ENCODE results near the gene LRRD1. TPM values are rescaled to one million over a fixed set of nuclear protein-coding genes. Genes with fewer than 3 reads are reported as not detected.

The LRRD1 gene
- total RNA-seq, 1 experiment from 2014 or later: not detected

Other genes with a start within 250 kb of the LRRD1 start
- 8.0 and 18.0 TPM in 2 replicates for gene AKAP9, start 238.3 kb downstream of the LRRD1 start, total RNA-seq (2014; rRNA removed; shearing (Covaris generic))
- gene CYP51A1, start 44.7 kb downstream of the LRRD1 start, total RNA-seq (2014; rRNA removed; shearing (Covaris generic)): 137 and 139 TPM in 2 replicates
- gene KRIT1, start 66.8 kb upstream of the LRRD1 start, total RNA-seq (2014; rRNA removed; shearing (Covaris generic)): 23.2 and 33.2 TPM in 2 replicates
- 39.7 and 56.9 TPM in 2 replicates for gene ANKIB1, start 66.8 kb upstream of the LRRD1 start, total RNA-seq (2014; rRNA removed; shearing (Covaris generic))

Data from M059J (cell line).